NOMO-1 (cell line): ENCODE data around the gene KLHDC7A.
"Not testable (repeated sequence)": the region's sequence is repeated elsewhere in the genome, so short reads cannot be mapped to it uniquely, and the experiment has no call there.

Experiments
- DNase-seq, 2 experiments: peaks; one replicate each; lab custom pipeline; 2025; ENCODE audit not compliant: unreplicated experiment in 2 of 2; lab: John Stamatoyannopoulos, UW

Gene KLHDC7A

DNA sequence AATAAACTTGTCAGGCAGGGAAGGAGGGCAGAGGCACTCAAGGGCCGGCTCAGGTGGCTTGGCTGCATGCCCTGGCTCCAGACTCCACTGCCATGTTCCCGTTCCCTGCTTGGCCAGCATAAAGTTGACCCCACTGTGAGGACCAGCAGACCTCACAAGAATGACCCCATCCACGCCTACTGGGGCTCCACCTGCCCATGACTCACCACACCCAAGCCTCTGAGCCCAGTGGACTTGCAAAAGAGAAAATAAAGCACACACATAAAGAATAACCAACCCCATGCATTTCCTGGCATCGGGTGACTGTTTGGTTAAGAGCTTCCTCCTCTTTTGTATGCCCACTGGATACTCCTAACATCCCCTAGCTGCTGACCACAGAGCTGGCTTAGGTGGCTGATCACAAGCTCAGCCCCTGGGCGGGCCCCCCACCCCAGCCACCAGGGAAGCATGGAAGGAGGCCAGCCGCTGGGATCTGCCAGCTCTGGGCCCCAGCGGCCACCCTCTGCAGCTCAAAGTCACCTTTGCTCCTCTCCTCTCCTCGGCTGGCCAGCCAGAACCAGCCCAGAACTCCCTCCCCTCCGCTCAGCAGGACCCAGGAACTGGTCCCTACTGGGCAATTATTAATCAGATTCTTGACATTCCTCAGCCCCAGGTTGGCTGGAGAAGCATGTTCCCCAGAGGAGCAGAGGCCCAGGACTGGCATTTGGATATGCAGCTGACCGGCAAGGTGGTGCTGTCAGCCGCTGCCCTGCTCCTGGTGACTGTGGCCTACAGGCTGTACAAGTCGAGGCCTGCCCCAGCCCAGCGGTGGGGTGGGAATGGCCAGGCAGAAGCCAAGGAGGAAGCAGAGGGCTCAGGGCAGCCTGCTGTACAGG, at the start of gene KLHDC7A:
Gene KLHDC7A, plus strand, starts transcription at position 616 of the 875 bp plus-strand sequence. Its CDS starts 52 bp downstream, at position 668.
- DNase-seq, result no peak

DNA sequence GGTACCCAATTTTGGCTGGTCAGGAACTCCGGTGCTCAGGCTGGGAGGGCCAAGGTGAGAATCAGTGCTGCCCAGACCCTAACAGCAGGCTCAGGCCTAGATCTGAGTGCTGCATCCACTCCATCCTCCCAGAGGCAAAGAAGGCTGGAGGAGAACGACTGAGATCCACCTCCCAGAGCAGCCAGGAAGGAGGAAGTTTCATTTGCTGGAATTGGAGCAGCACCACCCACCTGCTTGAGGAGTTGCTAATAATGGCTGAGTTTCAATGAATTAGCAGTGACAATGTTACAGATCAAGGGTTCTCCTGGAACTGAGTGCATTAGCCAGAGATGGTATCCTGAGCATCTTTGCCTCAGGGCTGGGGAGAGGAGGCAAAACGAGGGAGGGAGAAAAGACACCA, 46.7 kb upstream of the KLHDC7A start:
- no peak for DNase-seq

- DNase-seq, result no peak
Measured at GRCh38 chr1:18440385-18441226, 40.1 kb upstream of the KLHDC7A start.

DNA sequence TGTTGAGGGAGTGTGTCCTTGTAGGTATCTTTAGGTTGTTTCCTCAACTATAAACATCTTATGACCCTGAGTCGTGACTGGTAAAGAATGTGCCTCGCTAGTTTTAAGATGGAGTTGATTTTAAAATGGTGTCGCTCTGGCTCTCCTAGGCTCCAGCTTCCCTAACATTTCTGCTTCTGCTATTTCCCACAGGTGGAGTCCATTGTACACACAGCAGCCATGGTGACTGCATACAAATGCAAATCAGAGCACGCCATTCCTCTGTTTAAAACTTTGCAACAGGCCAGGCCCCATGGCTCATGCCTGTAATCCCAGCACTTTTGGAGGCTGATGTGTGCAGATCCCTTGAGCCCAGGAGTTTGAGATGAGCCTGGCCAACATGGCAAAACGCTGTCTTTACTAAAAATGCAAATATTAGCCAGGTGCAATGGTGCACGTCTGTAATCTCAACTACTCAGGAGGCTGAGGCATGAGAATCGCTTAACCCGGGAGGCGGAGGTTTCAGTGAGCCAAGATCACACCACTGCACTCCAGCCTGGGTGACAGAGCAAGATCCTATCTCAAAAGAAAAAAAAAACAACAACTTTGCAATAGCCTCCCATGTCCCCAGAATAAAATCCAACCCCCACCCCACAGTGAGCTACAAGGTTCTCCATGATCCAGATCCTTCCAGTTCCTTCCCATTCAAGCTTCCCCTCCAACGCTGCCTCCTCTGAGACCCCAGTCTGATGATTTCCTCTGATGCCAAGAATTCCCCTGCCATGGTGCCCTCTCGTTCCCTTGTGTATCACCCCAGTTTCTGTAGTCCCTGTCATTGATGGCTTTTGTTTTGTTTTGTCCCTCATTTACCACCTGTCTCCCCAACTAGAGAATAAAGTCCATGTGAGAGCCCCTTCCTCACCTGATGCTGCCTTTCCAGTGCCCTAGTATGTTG, 36.9 kb upstream of the KLHDC7A start:
- no peak for DNase-seq

- no peak for DNase-seq
Measured at GRCh38 chr1:18444563-18444962, 36.2 kb upstream of the KLHDC7A start.

DNA sequence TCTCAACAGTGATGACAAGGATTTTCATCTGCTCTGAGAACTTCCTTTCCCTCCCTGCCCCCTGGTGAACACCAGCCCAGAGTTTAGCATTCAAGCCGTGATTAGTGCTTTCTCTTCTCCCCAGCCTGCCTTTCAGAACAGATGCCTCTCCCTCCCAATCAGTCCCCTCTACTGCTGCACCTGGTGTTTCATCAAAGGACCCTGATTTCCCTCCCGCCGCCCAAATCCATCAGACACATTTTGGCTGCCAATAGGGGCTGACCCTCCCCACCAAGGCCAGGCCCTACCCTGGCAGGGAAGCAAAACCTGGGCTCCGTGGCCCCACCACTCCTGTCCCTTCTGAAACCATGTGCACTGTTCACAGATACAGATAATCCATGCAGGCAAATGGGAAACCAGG, 34.0 kb upstream of the KLHDC7A start:
- no peak for DNase-seq

- no peak for DNase-seq
Measured at GRCh38 chr1:18447509-18448220, 33.1 kb upstream of the KLHDC7A start.

- DNase-seq, result no peak
Measured at GRCh38 chr1:18448889-18449288, 31.8 kb upstream of the KLHDC7A start.

DNA sequence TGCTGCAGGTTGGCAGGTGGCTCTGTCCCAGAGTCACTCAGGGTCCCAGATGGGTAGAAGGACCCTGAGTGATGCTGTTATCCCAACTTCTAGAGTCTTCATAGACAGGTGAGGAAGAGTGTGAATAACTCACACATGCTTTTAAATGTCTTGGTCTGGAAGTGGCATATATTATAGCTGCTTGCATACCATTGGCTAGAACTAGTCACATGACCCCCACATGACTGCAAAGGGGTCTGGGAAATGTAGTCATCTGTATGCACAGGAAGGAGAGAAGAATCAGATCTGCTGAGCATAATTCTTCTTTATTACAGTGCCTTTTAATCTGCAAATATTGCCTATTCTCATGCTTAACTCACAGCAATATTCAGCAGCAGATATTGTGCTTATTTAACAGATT, 28.2 kb upstream of the KLHDC7A start:
- no peak for DNase-seq

DNA sequence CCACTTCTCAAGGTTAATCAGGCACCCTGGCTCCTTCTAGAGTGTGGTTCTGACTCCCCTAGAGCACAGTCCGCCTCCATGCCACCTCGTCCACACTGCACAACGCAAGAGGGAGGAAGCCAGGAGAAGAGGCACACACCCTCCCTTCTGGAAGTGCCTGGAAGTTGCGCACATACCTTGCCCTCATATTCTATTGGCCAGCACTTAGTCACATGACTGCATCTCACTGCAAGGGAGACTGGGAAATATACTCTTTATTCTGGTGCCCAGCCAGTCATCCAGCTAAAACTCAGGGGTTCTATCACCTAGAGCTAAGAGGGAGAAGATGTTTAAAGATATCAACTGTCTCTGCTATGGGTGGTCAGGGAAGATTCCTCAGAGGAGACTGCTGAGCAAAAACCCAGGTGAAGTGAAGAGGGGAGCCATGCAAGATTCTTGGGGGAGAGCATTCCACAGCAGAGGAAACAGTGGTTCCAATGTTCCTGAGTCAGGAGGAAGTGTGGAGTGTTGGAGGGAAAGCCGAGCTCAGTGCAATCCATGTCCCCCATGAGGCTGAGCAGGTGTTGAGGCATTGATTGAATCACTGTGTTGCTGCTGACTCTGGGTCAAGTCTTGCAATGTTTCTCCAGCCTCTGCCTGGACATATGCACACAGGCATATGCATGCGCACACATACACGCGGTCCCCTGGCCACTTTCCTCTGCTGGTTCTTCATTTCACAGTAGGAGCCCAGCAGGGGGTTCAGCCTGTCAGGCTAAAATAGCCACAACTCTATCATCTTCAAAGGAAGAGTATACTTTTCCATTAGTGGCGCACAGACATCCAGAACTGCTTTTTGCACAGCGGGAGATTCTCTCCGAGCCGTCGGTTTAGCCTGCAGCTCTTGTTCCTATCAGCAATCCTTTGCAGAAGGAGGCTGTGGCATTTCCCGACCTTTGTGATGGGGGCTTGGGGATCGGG, 22.3 kb upstream of the KLHDC7A start:
- DNase-seq, result no peak

DNA sequence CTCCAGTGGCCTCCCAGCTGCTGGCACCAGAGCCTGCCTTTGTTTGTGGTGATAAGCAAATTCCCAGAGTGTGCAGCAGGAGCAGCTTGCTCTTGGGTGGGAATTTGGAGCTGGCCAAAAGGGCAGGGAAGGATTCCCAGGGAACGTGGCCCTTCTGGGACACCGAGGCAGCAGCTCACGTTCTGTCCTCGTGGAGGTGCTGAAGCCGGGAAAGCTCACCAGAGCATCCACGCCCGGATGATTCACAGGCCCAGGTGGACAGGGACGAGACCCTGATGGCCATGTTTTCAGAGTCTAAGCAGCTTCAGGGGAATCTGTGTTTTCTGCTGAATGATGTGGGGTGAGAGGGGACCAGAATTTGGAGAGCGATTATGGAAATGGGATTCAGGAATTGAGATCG, 19.1 kb upstream of the KLHDC7A start:
- DNase-seq, result no peak

DNA sequence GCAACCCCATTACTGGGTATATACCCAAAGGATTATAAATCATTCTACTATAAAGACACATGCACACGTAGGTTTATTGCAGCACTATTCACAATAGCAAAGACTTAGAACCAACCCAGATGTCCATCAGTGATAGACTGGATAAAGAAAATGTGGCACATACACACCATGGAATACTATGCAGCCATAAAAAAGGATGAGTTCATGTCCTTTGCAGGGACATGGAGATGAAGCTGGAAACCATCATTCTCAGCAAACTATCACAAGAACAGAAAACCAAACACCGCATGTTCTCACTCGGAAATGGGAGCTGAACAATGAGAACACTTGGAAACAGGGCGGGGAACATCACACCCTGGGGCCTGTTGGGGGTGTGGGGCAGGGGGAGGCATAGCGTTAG, 18.2 kb upstream of the KLHDC7A start:
- DNase-seq, result not testable (repeated sequence)

GRCh38 chr1:18463063-18463462, 17.7 kb upstream of the KLHDC7A start:
- DNase-seq, result no peak

DNA sequence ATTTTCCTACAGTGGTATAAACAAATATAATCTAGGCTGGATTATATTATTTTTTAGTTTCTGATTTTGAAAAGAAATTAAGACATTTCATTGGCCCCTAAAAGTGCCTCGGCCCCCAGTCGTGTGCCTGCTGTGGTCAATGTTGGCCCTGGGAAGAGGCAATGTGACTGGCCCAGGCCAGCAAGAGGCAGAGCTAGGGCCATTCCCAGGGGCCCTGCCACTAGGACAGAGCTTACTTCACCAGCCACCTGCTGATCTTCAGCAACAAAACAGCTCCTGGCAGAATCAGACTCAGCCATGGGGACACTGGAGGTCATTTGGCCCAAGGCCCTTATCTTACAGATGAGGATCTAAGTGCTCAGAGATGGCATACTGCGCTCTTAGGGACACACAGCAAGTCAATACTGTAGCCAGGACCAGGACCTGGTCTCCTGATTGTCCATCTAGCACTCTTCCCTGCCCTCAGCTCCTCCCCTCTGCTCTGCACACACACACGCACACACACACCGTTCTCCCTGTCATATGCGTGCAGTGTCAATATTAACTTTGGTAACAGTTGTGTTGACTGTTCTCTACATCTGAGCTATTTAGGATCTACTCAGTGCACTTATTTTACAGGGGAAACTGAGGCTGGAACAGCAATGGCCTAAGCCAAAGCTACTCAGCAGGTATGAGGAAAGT, 16.6 kb upstream of the KLHDC7A start:
- no peak for DNase-seq

GRCh38 chr1:18464665-18465050, 16.1 kb upstream of the KLHDC7A start:
- no peak for DNase-seq

GRCh38 chr1:18466676-18467075, 14.1 kb upstream of the KLHDC7A start:
- no peak for DNase-seq

GRCh38 chr1:18468570-18468969, 12.2 kb upstream of the KLHDC7A start:
- no peak for DNase-seq

- DNase-seq, result no peak
Measured at GRCh38 chr1:18469514-18469913, 11.2 kb upstream of the KLHDC7A start.
